ENCODE measurements around the gene PTPN3. TPM values are rescaled to one million over a fixed set of nuclear protein-coding genes. Genes with fewer than 3 reads are reported as not detected.

PTPN3 gene
- polyA plus RNA-seq, 1 of the 3 experiments (the other 2 are of a cell fraction), result 7.5 TPM

DNA sequence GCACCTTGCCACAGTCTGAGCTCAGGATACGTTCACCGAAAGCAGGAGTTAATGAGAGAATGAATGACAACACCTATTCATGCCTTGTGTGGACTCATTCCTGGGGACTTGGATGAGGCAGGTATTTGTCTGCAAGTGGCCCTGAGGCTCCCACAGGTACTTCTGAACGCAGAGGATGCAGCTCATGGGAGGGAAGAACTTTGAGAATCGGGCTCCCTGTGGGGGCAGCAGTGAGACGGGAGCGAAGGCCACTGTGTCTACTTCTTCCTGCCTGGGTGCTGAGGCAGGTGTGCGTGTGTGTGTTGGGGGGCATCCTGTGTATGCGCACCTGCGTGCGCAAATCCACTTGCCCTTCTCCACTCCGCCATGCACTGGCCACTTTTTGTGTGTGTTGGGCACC, 42.2 kb downstream of the PTPN3 start:
- Histone ChIP-seq H3K4me2 (no peak overlapping the region), H2AFZ (ENCODE audit: low read depth) (no peak overlapping the region), H4K20me1 (ENCODE audit: insufficient read depth) (peaks cover 5% of the 10 kb centered on the region; the same call in 1 of the 2 replicates), H3K9me3 (no peaks in the 10 kb centered on the region), H3K79me2 (ENCODE audit: insufficient read depth) (no peaks in the 10 kb centered on the region), H3K9me2 (no peaks in the 10 kb centered on the region), H3F3A (replicated peaks; ENCODE audit: insufficient read depth) (peaks cover 14% of the 10 kb centered on the region), H3K27me3 (ENCODE audit: insufficient read depth) (no peaks in the 10 kb centered on the region), H3K27ac (ENCODE audit: low read depth in 2 of 2, low read length in 1 of 2) (no peak overlapping the region), H3K4me3 (ENCODE audit: low read depth in 2 of 2, low read length in 1 of 2) (no peak overlapping the region), H3K9ac (no peak overlapping the region), H3K36me3 (replicated peaks in 1 of 2; ENCODE audit: control insufficient read depth in 1 of 2, insufficient read depth in 2 of 2, low read length in 1 of 2) (peaks cover 0 to 3% of the 10 kb centered on the region in 2 experiments), H3K4me1 (ENCODE audit: control insufficient read depth in 1 of 2, insufficient read depth in 2 of 2, low read depth in 1 of 2, low read length in 1 of 2) (peaks cover 3 to 16% of the 10 kb centered on the region in 2 experiments; a peak in 2 of 4 replicates)
- TF ChIP-seq POLR2AphosphoS5 (IDR thresholded peaks at IDR 0.05; ENCODE audit: low read depth, low read length), result no peak
- no peak for TF ChIP-seq RXRA (IDR thresholded peaks at IDR 0.05; ENCODE audit: borderline replicate concordance, low read depth)
- TF ChIP-seq, protein P1, sequence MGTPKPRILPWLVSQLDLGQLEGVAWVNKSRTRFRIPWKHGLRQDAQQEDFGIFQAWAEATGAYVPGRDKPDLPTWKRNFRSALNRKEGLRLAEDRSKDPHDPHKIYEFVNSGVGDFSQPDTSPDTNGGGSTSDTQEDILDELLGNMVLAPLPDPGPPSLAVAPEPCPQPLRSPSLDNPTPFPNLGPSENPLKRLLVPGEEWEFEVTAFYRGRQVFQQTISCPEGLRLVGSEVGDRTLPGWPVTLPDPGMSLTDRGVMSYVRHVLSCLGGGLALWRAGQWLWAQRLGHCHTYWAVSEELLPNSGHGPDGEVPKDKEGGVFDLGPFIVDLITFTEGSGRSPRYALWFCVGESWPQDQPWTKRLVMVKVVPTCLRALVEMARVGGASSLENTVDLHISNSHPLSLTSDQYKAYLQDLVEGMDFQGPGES (IDR thresholded peaks at IDR 0.05; ENCODE audit: low read depth, low read length), result no peak
- no peak for TF ChIP-seq RAD21 (IDR thresholded peaks at IDR 0.05; ENCODE audit: low read length)
- no peak for TF ChIP-seq ELF1 (IDR thresholded peaks at IDR 0.05)
- no peak for TF ChIP-seq FOXM1 (IDR thresholded peaks at IDR 0.05; ENCODE audit: low read depth)
- no peak for TF ChIP-seq EZH2phosphoT487 (IDR thresholded peaks at IDR 0.05; ENCODE audit: borderline replicate concordance, low read depth)
- TF ChIP-seq, protein P2, sequence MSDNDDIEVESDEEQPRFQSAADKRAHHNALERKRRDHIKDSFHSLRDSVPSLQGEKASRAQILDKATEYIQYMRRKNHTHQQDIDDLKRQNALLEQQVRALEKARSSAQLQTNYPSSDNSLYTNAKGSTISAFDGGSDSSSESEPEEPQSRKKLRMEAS (IDR thresholded peaks at IDR 0.05; ENCODE audit: low read depth), result no peak
- no peak for TF ChIP-seq GATA2 (CRISPR knock-in tag; IDR thresholded peaks at IDR 0.05)
- TF ChIP-seq SMC3 (IDR thresholded peaks at IDR 0.05; ENCODE audit: low read depth, low read length), result no peak
- no peak for TF ChIP-seq SIN3A (IDR thresholded peaks at IDR 0.05; ENCODE audit: borderline replicate concordance, low read depth, low read length)
- TF ChIP-seq TAF1 (IDR thresholded peaks at IDR 0.05; ENCODE audit: borderline replicate concordance, low read depth, low read length), result no peak
- TF ChIP-seq, protein P3, sequence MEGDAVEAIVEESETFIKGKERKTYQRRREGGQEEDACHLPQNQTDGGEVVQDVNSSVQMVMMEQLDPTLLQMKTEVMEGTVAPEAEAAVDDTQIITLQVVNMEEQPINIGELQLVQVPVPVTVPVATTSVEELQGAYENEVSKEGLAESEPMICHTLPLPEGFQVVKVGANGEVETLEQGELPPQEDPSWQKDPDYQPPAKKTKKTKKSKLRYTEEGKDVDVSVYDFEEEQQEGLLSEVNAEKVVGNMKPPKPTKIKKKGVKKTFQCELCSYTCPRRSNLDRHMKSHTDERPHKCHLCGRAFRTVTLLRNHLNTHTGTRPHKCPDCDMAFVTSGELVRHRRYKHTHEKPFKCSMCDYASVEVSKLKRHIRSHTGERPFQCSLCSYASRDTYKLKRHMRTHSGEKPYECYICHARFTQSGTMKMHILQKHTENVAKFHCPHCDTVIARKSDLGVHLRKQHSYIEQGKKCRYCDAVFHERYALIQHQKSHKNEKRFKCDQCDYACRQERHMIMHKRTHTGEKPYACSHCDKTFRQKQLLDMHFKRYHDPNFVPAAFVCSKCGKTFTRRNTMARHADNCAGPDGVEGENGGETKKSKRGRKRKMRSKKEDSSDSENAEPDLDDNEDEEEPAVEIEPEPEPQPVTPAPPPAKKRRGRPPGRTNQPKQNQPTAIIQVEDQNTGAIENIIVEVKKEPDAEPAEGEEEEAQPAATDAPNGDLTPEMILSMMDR (IDR thresholded peaks at IDR 0.05), result no peak
- TF ChIP-seq, protein P4, sequence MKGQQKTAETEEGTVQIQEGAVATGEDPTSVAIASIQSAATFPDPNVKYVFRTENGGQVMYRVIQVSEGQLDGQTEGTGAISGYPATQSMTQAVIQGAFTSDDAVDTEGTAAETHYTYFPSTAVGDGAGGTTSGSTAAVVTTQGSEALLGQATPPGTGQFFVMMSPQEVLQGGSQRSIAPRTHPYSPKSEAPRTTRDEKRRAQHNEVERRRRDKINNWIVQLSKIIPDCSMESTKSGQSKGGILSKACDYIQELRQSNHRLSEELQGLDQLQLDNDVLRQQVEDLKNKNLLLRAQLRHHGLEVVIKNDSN (IDR thresholded peaks at IDR 0.05; ENCODE audit: borderline replicate concordance, low read depth), result no peak
- TF ChIP-seq NFIC (IDR thresholded peaks at IDR 0.05; ENCODE audit: borderline replicate concordance), result no peak
- no peak for TF ChIP-seq GABPA (IDR thresholded peaks at IDR 0.05; ENCODE audit: low read depth)
- TF ChIP-seq, protein P5, sequence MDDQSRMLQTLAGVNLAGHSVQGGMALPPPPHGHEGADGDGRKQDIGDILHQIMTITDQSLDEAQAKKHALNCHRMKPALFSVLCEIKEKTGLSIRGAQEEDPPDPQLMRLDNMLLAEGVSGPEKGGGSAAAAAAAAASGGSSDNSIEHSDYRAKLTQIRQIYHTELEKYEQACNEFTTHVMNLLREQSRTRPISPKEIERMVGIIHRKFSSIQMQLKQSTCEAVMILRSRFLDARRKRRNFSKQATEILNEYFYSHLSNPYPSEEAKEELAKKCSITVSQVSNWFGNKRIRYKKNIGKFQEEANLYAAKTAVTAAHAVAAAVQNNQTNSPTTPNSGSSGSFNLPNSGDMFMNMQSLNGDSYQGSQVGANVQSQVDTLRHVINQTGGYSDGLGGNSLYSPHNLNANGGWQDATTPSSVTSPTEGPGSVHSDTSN (IDR thresholded peaks at IDR 0.05), result no peak
- TF ChIP-seq NRF1 (IDR thresholded peaks at IDR 0.05; ENCODE audit: low read depth, low read length), result no peak
- no peak for DNase-seq
- whole genome bisulfite sequencing (ENCODE audit: low lambda C conversion rate), result 91% methylated on average over 10 of the region's 11 CpGs
- ChIA-PET CTCF (interaction anchor here (1.4 to 8.8 kb wide), 5 partner anchors 9 to 19 kb away, joined by 3 to 68 read pairs (median 3); no protein-coding TSS in a partner anchor), POLR2A (no interaction called here)
